Large intestine (tissue), 12 donors: ENCODE measurements around the gene MAMDC2. TPM values are rescaled to one million over a fixed set of nuclear protein-coding genes. Genes with fewer than 3 reads are reported as not detected.

ENCODE experiments used
- DNase-seq, 2 donors: peaks; one replicate each; pipeline versions ENCODE4 v3.0.0 to v3.0.0-alpha.2; 2013
- H3K27ac ChIP-seq: one replicate; pipeline ENCODE4 v1.5.1; 2013; ENCODE audit warnings: low read length
- H3K27me3 ChIP-seq: 2 replicates; pipeline ENCODE4 v1.6.1; 2013; ENCODE audit warnings: low read length; ENCODE audit not compliant: control insufficient read depth, insufficient read depth
- H3K36me3 ChIP-seq: 2 replicates; pipeline ENCODE4 v1.6.1; 2013; ENCODE audit warnings: low read length; ENCODE audit not compliant: control insufficient read depth, insufficient read depth
- H3K4me1 ChIP-seq: one replicate; pipeline ENCODE4 v1.6.1; 2013; ENCODE audit warnings: low read length; ENCODE audit not compliant: control insufficient read depth, insufficient read depth
- H3K4me3 ChIP-seq: one replicate; pipeline ENCODE4 v1.5.1; 2013; ENCODE audit warnings: low read length
- H3K9me3 ChIP-seq: one replicate; pipeline ENCODE4 v1.6.1; 2013; ENCODE audit warnings: mild to moderate bottlenecking, low read depth, low read length, moderate library complexity; ENCODE audit not compliant: control insufficient read depth
- WGBS: methylation state at CpG from one replicate; pipeline ENCODE4 v1.1.5; 2013; ENCODE audit warnings: low lambda C conversion rate; ENCODE audit not compliant: insufficient coverage; 5-methylcytosine and 5-hydroxymethylcytosine counted together
- long read RNA-seq, 11 donors: transcript quantifications; one replicate each; lab custom pipeline, GENCODE V29; 2026
- polyA plus RNA-seq: library from polyadenylated mRNA; unstranded; fragments of 120-200 nt; gene quantifications from one replicate; pipeline ENCODE4 v1.2.1, GENCODE V29; 2013

The MAMDC2 gene, protein sequence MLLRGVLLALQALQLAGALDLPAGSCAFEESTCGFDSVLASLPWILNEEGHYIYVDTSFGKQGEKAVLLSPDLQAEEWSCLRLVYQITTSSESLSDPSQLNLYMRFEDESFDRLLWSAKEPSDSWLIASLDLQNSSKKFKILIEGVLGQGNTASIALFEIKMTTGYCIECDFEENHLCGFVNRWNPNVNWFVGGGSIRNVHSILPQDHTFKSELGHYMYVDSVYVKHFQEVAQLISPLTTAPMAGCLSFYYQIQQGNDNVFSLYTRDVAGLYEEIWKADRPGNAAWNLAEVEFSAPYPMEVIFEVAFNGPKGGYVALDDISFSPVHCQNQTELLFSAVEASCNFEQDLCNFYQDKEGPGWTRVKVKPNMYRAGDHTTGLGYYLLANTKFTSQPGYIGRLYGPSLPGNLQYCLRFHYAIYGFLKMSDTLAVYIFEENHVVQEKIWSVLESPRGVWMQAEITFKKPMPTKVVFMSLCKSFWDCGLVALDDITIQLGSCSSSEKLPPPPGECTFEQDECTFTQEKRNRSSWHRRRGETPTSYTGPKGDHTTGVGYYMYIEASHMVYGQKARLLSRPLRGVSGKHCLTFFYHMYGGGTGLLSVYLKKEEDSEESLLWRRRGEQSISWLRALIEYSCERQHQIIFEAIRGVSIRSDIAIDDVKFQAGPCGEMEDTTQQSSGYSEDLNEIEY
- 7.9 TPM for polyA plus RNA-seq
- long read RNA-seq, donor 1, result 0 reads
- long read RNA-seq, donor 2, partial matches to known transcripts, result 0 of 1 reads
- long read RNA-seq, donor 2, other reads (novel, unspliced or antisense), result 0 of 1 reads
- long read RNA-seq, donor 3, result 0 reads
- long read RNA-seq, donor 4, partial matches to known transcripts, result 0 of 1 reads
- long read RNA-seq, donor 4, other reads (novel, unspliced or antisense), result 0 of 1 reads
- long read RNA-seq, donor 5, partial matches to known transcripts, result 0 of 1 reads
- long read RNA-seq, donor 5, other reads (novel, unspliced or antisense), result 0 of 1 reads
- long read RNA-seq, donor 6, partial matches to known transcripts, result 0 of 2 reads
- long read RNA-seq, donor 6, other reads (novel, unspliced or antisense), result 0 of 2 reads
- long read RNA-seq, donor 7, partial matches to known transcripts, result 0 of 1 reads
- long read RNA-seq, donor 7, other reads (novel, unspliced or antisense), result 0 of 1 reads
- long read RNA-seq, donor 8, partial matches to known transcripts, result 0 of 2 reads
- long read RNA-seq, donor 8, other reads (novel, unspliced or antisense), result 0 of 2 reads
- long read RNA-seq, donor 9, partial matches to known transcripts, result 0 of 3 reads
- long read RNA-seq, donor 9, other reads (novel, unspliced or antisense), result 0 of 3 reads
- long read RNA-seq, donor 10, result 0 reads
- long read RNA-seq, donor 11, result 0 reads

DNA sequence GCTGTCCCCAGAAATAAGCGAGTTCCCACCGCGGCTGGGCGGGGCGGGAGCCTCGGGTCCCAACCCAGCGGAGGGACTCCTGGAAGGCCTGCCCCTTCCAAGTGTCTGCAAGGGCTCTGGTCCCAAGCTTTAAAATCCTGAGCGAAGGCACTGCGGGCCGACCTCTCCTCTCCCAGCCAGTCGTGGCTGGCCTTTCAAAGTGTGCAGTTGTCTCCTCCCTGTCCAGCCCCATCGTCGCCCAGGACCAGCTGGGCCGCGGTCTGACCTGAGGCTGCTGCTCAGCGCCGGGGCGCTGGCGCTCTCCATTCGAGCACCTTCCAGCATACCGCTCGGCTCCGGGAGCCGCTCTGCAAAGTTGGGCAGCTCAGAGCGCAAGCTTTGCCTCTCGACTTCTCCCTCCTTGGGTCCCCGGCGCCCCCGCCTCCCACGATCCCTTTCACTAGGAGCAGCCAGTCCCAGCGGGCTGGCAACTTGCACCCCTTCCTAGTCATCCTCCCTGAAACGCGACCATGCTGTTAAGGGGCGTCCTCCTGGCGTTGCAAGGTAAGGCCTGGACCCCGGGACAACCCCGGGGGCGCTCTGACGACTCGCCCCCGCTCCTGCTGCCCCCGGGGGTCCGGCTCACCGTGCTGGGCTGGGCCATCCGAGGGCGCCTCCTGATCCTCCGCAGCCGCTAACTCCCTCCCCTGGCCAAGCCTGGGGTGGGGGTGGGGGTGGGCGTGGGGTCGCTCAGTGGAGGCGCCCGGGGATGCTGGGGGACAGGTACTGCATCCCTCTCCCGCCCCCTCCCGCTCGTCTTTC is at the start of gene MAMDC2:
Gene MAMDC2, plus strand, starts transcription at position 160 of the 801 bp plus-strand sequence. Its CDS starts 350 bp downstream, at position 510.
- peak in 1 of 2 donors; percentile 18 for DNase-seq
- H3K27ac ChIP-seq, result peak within 1 kb of the TSS; percentile 23
- no CpG with 5 or more reads among the region's 55 CpGs for WGBS
- peaks cover 5% of the 10 kb centered on the region for H3K9me3 ChIP-seq
- peaks cover 46% of the 10 kb centered on the region for H3K27me3 ChIP-seq
- H3K4me3 ChIP-seq, result peak within 1 kb of the TSS; percentile 40
- no peaks in the 10 kb centered on the region for H3K4me1 ChIP-seq
- H3K36me3 ChIP-seq, result no peaks in the 10 kb centered on the region

DNA sequence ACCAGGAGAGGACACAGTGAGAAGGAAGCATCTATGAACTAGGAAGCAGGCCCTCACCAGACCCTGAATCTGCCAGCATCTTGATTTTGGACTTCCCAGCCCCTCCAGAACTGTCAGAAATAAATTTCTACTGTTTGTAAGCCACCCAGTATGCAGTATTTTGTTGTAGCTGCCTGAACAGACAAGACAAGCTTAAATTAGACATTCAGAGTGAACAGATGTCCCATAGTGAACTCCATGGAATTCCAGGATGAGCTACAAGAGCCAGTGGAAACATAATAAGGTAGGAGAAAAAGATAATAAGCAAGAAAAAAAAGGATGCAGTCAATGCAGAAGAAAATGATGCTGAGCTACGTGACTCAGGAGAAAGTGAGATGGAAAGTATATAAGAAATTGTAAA is 47.8 kb upstream of the MAMDC2 start:
- Histone ChIP-seq H3K36me3 (no peaks in the 10 kb centered on the region), H3K4me3 (no peak overlapping the region), H3K9me3 (no peaks in the 10 kb centered on the region), H3K27me3 (no peaks in the 10 kb centered on the region), H3K4me1 (no peaks in the 10 kb centered on the region), H3K27ac (no peak overlapping the region)
- DNase-seq, result no peak
- WGBS, result 100% methylated on average over 1 of the region's 1 CpG

DNA sequence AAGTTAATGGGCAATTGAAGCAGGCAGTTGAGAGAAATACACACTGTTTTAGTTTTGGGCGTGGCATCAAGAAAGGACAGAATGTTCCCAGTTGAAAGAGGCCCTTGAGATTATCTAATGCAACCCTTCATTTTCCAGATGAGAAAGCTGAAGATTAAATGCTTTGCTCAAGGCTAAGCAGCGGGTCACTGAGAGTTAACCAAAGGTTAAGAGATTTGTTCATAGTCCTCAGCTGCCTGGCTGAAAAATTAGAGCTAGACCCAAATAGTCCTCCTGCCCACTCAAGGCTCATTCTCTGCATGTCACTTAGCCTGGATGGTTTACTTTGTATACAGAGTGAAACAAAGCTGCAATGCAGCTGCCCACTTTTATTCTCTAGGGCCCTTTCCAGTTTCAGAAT is 46.7 kb upstream of the MAMDC2 start:
- H3K9me3 ChIP-seq, result no peaks in the 10 kb centered on the region
- DNase-seq, result no peak
- no peak overlapping the region for H3K4me3 ChIP-seq
- H3K36me3 ChIP-seq, result no peaks in the 10 kb centered on the region
- no CpG with 5 or more reads among the region's 2 CpGs for WGBS
- H3K4me1 ChIP-seq, result no peaks in the 10 kb centered on the region
- H3K27ac ChIP-seq, result no peak overlapping the region
- H3K27me3 ChIP-seq, result no peaks in the 10 kb centered on the region

DNA sequence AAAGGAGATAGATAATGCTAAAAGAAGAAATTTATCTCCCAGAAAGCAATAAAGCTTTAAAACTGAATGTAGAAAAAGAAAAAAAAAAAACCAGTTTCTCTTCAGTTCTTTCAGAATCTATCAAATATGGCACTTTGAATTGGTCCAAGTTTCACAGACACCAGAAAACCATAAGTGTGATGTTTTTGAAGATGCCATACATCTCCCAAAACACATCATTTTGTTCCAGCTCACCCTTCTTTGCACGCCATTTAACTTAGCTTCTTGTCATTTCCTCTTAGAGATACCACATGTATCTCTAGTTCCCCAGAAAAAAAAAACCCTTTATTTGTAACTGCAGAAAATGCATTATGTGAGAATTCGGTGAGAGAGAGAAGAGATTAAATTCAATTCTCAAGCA is 46.1 kb upstream of the MAMDC2 start:
- H3K36me3 ChIP-seq, result no peaks in the 10 kb centered on the region
- no peaks in the 10 kb centered on the region for H3K9me3 ChIP-seq
- H3K4me3 ChIP-seq, result no peak overlapping the region
- H3K4me1 ChIP-seq, result no peaks in the 10 kb centered on the region
- H3K27me3 ChIP-seq, result no peaks in the 10 kb centered on the region
- 86% methylated on average over 2 of the region's 2 CpGs for WGBS
- H3K27ac ChIP-seq, result no peak overlapping the region
- DNase-seq, result no peak

DNA sequence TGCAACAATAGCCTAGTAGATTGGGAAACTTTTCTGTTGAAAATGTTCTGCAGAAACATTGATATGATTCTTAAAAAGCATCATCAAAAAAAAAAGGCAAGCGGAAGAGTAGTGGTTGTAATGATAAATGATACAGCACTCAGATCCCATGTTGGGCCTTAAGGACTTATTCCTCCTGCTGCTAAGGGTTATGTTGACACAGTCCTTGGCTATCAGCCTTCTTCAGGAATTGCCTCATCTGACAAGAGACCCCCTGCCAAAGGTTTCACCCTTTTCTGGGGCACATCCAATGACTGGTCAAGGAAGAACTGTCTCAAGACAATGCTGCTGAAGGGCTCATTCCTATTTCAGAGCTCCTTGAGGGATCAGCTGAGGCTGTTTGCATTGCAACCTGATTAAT is 44.3 kb upstream of the MAMDC2 start:
- WGBS, result 100% methylated on average over 1 of the region's 1 CpG
- Histone ChIP-seq H3K36me3 (no peaks in the 10 kb centered on the region), H3K4me3 (no peak overlapping the region), H3K27ac (no peak overlapping the region), H3K4me1 (no peaks in the 10 kb centered on the region), H3K27me3 (no peaks in the 10 kb centered on the region), H3K9me3 (no peaks in the 10 kb centered on the region)
- DNase-seq, result no peak

DNA sequence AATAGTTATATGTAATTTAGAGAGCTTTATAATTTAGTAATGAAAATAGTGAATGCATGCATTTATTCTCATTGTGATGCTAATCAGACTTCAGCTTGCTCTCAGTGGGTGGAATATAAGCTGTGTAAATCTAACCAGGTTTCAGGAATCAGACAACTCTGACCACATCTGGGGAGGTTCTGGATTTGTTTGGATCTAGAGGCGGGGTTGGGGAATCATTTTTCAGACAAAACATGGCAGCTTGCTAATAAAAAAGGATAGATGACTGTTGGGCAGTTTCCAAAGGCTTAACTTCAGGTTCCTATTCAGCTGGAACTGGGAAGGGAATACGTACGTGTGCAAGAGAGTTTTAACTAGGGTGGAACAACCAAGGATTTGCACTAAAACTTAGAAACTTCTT is 43.2 kb upstream of the MAMDC2 start:
- no peaks in the 10 kb centered on the region for H3K9me3 ChIP-seq
- 70% methylated on average over 3 of the region's 3 CpGs for WGBS
- no peaks in the 10 kb centered on the region for H3K36me3 ChIP-seq
- H3K4me3 ChIP-seq, result no peak overlapping the region
- H3K4me1 ChIP-seq, result no peaks in the 10 kb centered on the region
- H3K27ac ChIP-seq, result no peak overlapping the region
- no peak for DNase-seq
- H3K27me3 ChIP-seq, result no peaks in the 10 kb centered on the region

DNA sequence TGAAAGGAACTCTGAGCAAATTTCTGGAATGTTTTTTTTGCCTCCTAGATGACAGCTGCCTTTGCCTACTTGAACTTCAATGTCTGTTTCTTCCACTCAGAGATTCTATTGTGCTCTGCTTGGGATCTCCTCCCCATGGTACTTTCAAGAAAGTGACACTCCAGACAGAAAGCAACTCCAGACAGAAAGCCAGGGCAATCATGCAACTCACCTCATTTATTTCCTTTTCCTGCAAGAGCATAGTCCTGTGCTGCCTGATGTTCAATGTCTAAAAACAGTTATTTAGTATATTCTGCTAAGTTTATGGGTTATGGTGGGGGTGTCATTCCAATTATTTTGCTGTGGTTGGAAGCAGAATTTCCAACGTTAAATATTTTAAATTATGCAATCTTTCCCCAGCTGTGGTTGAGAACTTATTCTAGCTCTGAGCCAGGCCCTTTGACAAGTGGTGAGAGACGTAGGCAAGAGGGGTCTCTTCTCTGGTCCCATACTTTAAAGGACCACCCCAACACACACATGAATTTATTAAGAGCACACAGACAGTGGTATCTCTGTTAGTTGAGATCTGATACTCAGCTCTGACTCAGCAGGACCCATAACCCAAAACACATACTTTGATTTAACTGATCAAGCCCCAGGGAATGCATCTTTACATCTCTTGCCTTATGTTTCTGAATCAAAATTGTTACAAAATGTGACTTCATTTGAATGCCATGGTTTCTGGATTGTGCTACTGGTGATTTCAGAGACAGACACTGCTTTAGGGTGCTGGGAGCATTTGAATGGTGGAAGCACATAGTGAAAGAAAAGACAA is 39.5 kb upstream of the MAMDC2 start:
- Histone ChIP-seq H3K36me3 (no peaks in the 10 kb centered on the region), H3K27me3 (no peaks in the 10 kb centered on the region), H3K4me3 (no peak overlapping the region), H3K27ac (no peak overlapping the region), H3K9me3 (no peaks in the 10 kb centered on the region), H3K4me1 (no peaks in the 10 kb centered on the region)
- no peak for DNase-seq
- WGBS, result 100% methylated on average over 2 of the region's 2 CpGs

DNA sequence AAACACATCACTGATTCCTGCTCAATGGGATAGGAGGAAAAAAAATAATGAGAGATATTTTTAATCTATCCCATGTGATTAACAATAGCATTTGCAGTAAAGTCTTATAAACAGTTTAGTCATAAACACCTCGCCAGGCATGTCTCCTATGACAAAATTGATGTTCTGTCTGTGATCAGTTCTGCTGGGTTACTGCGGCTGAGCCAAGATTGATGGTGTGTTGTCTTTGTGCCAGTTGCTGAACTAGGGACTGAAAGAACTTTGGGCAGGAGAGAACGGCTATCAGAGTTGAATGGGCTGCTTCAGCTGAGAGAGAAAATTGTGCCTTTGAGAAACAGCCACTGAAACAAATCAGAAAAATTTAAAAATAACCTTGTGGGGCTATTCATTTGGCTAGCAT is 37.3 kb upstream of the MAMDC2 start:
- Histone ChIP-seq H3K4me1 (no peaks in the 10 kb centered on the region), H3K9me3 (no peaks in the 10 kb centered on the region), H3K4me3 (no peak overlapping the region), H3K27me3 (no peaks in the 10 kb centered on the region), H3K27ac (no peak overlapping the region), H3K36me3 (no peaks in the 10 kb centered on the region)
- no peak for DNase-seq
- WGBS, result no CpG with 5 or more reads among the region's 3 CpGs

DNA sequence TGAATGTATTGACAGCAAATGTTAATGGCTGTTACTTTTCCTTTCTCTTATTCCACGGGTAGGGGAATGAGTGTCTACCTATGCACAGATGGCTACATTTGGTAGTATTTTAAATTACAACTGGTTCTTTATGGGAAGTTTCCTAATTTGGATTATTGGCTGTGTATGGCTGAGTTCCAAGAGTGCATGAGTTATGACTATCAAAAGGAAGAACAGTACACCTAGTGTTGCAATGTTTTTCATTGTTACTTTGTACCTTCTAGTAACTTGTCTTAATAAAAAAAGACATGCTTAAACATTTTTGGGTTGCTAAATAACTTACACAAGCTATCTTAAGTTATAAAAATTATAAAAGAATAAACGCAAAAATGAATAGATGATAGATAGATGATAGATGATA is 35.8 kb upstream of the MAMDC2 start:
- WGBS, result 87% methylated on average over 2 of the region's 2 CpGs

More for the DNA sequence above, 35.8 kb upstream of the MAMDC2 start:
- Histone ChIP-seq H3K36me3 (no peaks in the 10 kb centered on the region), H3K9me3 (no peaks in the 10 kb centered on the region), H3K4me3 (no peak overlapping the region), H3K4me1 (no peaks in the 10 kb centered on the region), H3K27me3 (no peaks in the 10 kb centered on the region), H3K27ac (no peak overlapping the region)
- no peak for DNase-seq
